Measurements from ENCODE around the gene PSMB5. TPM values are rescaled to one million over a fixed set of nuclear protein-coding genes. Genes with fewer than 3 reads are reported as not detected.

The PSMB5 gene
- total and polyA plus RNA-seq, 2 of the 13 experiments (the other 11 are each of a cell fraction or from before 2014, with no cell fraction given), result 705 to 871 TPM

- TF ChIP-seq, protein P1, sequence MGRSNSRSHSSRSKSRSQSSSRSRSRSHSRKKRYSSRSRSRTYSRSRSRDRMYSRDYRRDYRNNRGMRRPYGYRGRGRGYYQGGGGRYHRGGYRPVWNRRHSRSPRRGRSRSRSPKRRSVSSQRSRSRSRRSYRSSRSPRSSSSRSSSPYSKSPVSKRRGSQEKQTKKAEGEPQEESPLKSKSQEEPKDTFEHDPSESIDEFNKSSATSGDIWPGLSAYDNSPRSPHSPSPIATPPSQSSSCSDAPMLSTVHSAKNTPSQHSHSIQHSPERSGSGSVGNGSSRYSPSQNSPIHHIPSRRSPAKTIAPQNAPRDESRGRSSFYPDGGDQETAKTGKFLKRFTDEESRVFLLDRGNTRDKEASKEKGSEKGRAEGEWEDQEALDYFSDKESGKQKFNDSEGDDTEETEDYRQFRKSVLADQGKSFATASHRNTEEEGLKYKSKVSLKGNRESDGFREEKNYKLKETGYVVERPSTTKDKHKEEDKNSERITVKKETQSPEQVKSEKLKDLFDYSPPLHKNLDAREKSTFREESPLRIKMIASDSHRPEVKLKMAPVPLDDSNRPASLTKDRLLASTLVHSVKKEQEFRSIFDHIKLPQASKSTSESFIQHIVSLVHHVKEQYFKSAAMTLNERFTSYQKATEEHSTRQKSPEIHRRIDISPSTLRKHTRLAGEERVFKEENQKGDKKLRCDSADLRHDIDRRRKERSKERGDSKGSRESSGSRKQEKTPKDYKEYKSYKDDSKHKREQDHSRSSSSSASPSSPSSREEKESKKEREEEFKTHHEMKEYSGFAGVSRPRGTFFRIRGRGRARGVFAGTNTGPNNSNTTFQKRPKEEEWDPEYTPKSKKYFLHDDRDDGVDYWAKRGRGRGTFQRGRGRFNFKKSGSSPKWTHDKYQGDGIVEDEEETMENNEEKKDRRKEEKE (IDR thresholded peaks at IDR 0.05), result no peak
- no peak for TF ChIP-seq CBX1 (IDR thresholded peaks at IDR 0.05; ENCODE audit: low read depth)
- no peak for TF ChIP-seq GABPA (IDR thresholded peaks at IDR 0.05; ENCODE audit: low read depth, low read length)
- no peak for TF ChIP-seq GABPA (CRISPR knock-in tag; IDR thresholded peaks at IDR 0.05; ENCODE audit: low read depth)
- no peak for TF ChIP-seq RELA (CRISPR knock-in tag; IDR thresholded peaks at IDR 0.05)
- no peak; the same call in 1 of the 2 replicates for TF ChIP-seq TAF1 (CRISPR knock-in tag; IDR thresholded peaks at IDR 0.05)
- TF ChIP-seq ZNF432 (CRISPR knock-in tag; IDR thresholded peaks at IDR 0.05; ENCODE audit: borderline replicate concordance), result no peak
- TF ChIP-seq, protein P2, sequence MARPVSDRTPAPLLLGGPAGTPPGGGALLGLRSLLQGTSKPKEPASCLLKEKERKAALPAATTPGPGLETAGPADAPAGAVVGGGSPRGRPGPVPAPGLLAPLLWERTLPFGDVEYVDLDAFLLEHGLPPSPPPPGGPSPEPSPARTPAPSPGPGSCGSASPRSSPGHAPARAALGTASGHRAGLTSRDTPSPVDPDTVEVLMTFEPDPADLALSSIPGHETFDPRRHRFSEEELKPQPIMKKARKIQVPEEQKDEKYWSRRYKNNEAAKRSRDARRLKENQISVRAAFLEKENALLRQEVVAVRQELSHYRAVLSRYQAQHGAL (CRISPR knock-in tag; IDR thresholded peaks at IDR 0.05; ENCODE audit: not compliant biosample characterization), result no peak
- peak; percentile 58; the same call in 1 of the 2 replicates for TF ChIP-seq ARID3A (IDR thresholded peaks at IDR 0.05; ENCODE audit: low read depth, low read length)
- no peak for TF ChIP-seq CBX2 (IDR thresholded peaks at IDR 0.05; ENCODE audit: low read depth, low read length)
- no peak for TF ChIP-seq CBX2 (CRISPR knock-in tag; IDR thresholded peaks at IDR 0.05; ENCODE audit: low read depth)
- no peak for TF ChIP-seq ZNF460 (CRISPR knock-in tag; IDR thresholded peaks at IDR 0.05; ENCODE audit: borderline replicate concordance)
- TF ChIP-seq KMT2A (CRISPR knock-in tag; IDR thresholded peaks at IDR 0.05), result peak; percentile 50; the same call in 1 of the 2 replicates
- TF ChIP-seq ELF4 (CRISPR knock-in tag; IDR thresholded peaks at IDR 0.05; ENCODE audit: borderline replicate concordance), result no peak
- peak; percentile 87; the same call in 1 of the 2 replicates for TF ChIP-seq ZSCAN31 (CRISPR knock-in tag; IDR thresholded peaks at IDR 0.05; ENCODE audit: low read depth)
- TF ChIP-seq PRPF4 (IDR thresholded peaks at IDR 0.05; ENCODE audit: low read depth, low read length, poor library complexity, severe bottlenecking), result peak; percentile 76
- no peak for TF ChIP-seq ZNF883 (CRISPR knock-in tag; IDR thresholded peaks at IDR 0.05; ENCODE audit: not compliant biosample characterization)
- TF ChIP-seq, protein P3, sequence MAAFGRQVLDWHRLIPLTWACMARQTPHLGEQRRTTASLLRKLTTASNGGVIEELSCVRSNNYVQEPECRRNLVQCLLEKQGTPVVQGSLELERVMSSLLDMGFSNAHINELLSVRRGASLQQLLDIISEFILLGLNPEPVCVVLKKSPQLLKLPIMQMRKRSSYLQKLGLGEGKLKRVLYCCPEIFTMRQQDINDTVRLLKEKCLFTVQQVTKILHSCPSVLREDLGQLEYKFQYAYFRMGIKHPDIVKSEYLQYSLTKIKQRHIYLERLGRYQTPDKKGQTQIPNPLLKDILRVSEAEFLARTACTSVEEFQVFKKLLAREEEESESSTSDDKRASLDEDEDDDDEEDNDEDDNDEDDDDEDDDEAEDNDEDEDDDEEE (CRISPR knock-in tag; IDR thresholded peaks at IDR 0.05), result peak; percentile 59; the same call in 1 of the 2 replicates
- no peak for TF ChIP-seq RCOR2 (CRISPR knock-in tag; IDR thresholded peaks at IDR 0.05)
- no peak for TF ChIP-seq JARID2 (CRISPR knock-in tag; IDR thresholded peaks at IDR 0.05; ENCODE audit: insufficient replicate concordance)
- no peak for TF ChIP-seq GATA4 (IDR thresholded peaks at IDR 0.05; ENCODE audit: borderline replicate concordance, low read depth)
- peak; percentile 85 for TF ChIP-seq TARDBP (CRISPR knock-in tag; IDR thresholded peaks at IDR 0.05)
- TF ChIP-seq RFX3 (CRISPR knock-in tag; IDR thresholded peaks at IDR 0.05), result no peak
- TF ChIP-seq ZBTB3 (CRISPR knock-in tag; IDR thresholded peaks at IDR 0.05; ENCODE audit: borderline replicate concordance, low read depth), result 0 out of 2 replicates have a peak, but pooled peaks have one; percentile 43
- TF ChIP-seq NFYC (CRISPR knock-in tag; IDR thresholded peaks at IDR 0.05), result 0 out of 2 replicates have a peak, but pooled peaks have one; percentile 9
- no peak for TF ChIP-seq BHLHE40 (IDR thresholded peaks at IDR 0.05; ENCODE audit: low read length)
These were observed 34.2 kb upstream of the PSMB5 start (continued) for GRCh38 chr14:23068789-23069412.
